H9 (cell line): ENCODE data around the gene LHFPL6. TPM values are rescaled to one million over a fixed set of nuclear protein-coding genes. Genes with fewer than 3 reads are reported as not detected.

ENCODE experiments used
- DNase-seq: peaks from one replicate; pipeline ENCODE4 v3.0.0-alpha.2; 2017
- H2AFZ ChIP-seq: one replicate; pipeline ENCODE4 v1.6.1; 2013; ENCODE audit warnings: mild to moderate bottlenecking, low read length, control low read depth, moderate library complexity
- H2AK5ac ChIP-seq: 2 replicates; pipeline ENCODE4 v1.6.1; 2013; ENCODE audit warnings: low read length, control low read depth, mixed read lengths; ENCODE audit not compliant: insufficient read length
- H2BK120ac ChIP-seq: one replicate; pipeline ENCODE4 v1.6.1; 2013; ENCODE audit warnings: low read depth, mild to moderate bottlenecking, low read length, control low read depth, inconsistent platforms; ENCODE audit not compliant: poor library complexity, severe bottlenecking
- H2BK12ac ChIP-seq: 2 replicates; pipeline ENCODE4 v1.6.1; 2013; ENCODE audit warnings: low read length, control low read depth, mixed read lengths, low read depth; ENCODE audit not compliant: insufficient read length
- H2BK15ac ChIP-seq: 2 replicates; pipeline ENCODE4 v1.6.1; 2013; ENCODE audit warnings: low read depth, low read length, control low read depth
- H2BK20ac ChIP-seq: one replicate; pipeline ENCODE4 v1.6.1; 2013; ENCODE audit warnings: low read depth, mild to moderate bottlenecking, low read length, control low read depth, inconsistent platforms; ENCODE audit not compliant: poor library complexity, severe bottlenecking
- H2BK5ac ChIP-seq: 2 replicates; pipeline ENCODE4 v1.6.1; 2013; ENCODE audit warnings: low read length, control low read depth, mixed read lengths; ENCODE audit not compliant: insufficient read length
- H3K14ac ChIP-seq: 2 replicates; pipeline ENCODE4 v1.6.1; 2013; ENCODE audit warnings: low read length, control low read depth; ENCODE audit not compliant: insufficient read depth
- H3K18ac ChIP-seq: 2 replicates; pipeline ENCODE4 v1.6.1; 2013; ENCODE audit warnings: low read depth, mild to moderate bottlenecking, mixed read lengths, low read length, control low read depth; ENCODE audit not compliant: insufficient read length
- H3K23ac ChIP-seq: 2 replicates; pipeline ENCODE4 v1.6.1; 2013; ENCODE audit warnings: low read length, control low read depth, mixed read lengths, low read depth; ENCODE audit not compliant: insufficient read length
- H3K23me2 ChIP-seq: 2 replicates; pipeline ENCODE4 v1.6.1; 2013; ENCODE audit warnings: low read depth, mild to moderate bottlenecking, mixed read lengths, low read length, control low read depth; ENCODE audit not compliant: insufficient read length, poor library complexity, severe bottlenecking
- H3K27ac ChIP-seq: 2 replicates; pipeline ENCODE4 v1.5.1; 2013; ENCODE audit warnings: low read length, control low read depth, mixed read lengths, low read depth; ENCODE audit not compliant: insufficient read length
- H3K27me3 ChIP-seq: 2 replicates; pipeline ENCODE4 v1.6.1; 2013; ENCODE audit warnings: low read length, control low read depth, inconsistent platforms; ENCODE audit not compliant: insufficient read depth
- H3K4ac ChIP-seq: 2 replicates; pipeline ENCODE4 v1.6.1; 2013; ENCODE audit warnings: low read depth, mild to moderate bottlenecking, control low read depth, inconsistent platforms, low read length, moderate library complexity
- H3K4me1 ChIP-seq: 2 replicates; pipeline ENCODE4 v1.6.1; 2013; ENCODE audit warnings: low read length, control low read depth, inconsistent platforms; ENCODE audit not compliant: insufficient read depth
- H3K4me2 ChIP-seq: 2 replicates; pipeline ENCODE4 v1.6.1; 2013; ENCODE audit warnings: low read length, control low read depth, mixed read lengths; ENCODE audit not compliant: insufficient read length, insufficient read depth
- H3K56ac ChIP-seq: 2 replicates; pipeline ENCODE4 v1.6.1; 2013; ENCODE audit warnings: low read depth, mild to moderate bottlenecking, mixed read lengths, low read length, control low read depth; ENCODE audit not compliant: insufficient read length
- H3K79me1 ChIP-seq: 2 replicates; pipeline ENCODE4 v1.6.1; 2013; ENCODE audit warnings: low read depth, mild to moderate bottlenecking, moderate library complexity, low read length, control low read depth, inconsistent platforms; ENCODE audit not compliant: insufficient read depth, poor library complexity, severe bottlenecking
- H3K79me2 ChIP-seq: 2 replicates; pipeline ENCODE4 v1.6.1; 2013; ENCODE audit warnings: low read length, control low read depth, inconsistent platforms; ENCODE audit not compliant: insufficient read depth
- H3K9ac ChIP-seq: 2 replicates; pipeline ENCODE4 v1.6.1; 2013; ENCODE audit warnings: low read length, control low read depth, mixed read lengths; ENCODE audit not compliant: insufficient read length; ENCODE audit errors: extremely low read depth
- H3K9me3 ChIP-seq: one replicate; pipeline ENCODE4 v1.6.1; 2013; ENCODE audit warnings: low read depth, low read length, inconsistent platforms; ENCODE audit not compliant: control insufficient read depth
- H3T11ph ChIP-seq: one replicate; pipeline ENCODE4 v1.6.1; 2013; ENCODE audit warnings: mild to moderate bottlenecking, low read length, control low read depth, inconsistent platforms
- H4K20me1 ChIP-seq: one replicate; pipeline ENCODE4 v1.6.1; 2013; ENCODE audit not compliant: control insufficient read depth, insufficient read length, insufficient read depth
- H4K5ac ChIP-seq: 2 replicates; pipeline ENCODE4 v1.6.1; 2013; ENCODE audit warnings: low read depth, mild to moderate bottlenecking, mixed read lengths, low read length, control low read depth; ENCODE audit not compliant: insufficient read length
- H4K8ac ChIP-seq: replicated peaks from 2 replicates; pipeline ENCODE4 v1.6.1; 2013; ENCODE audit warnings: low read length, control low read depth, mixed read lengths, low read depth; ENCODE audit not compliant: insufficient read length
- H4K91ac ChIP-seq: 2 replicates; pipeline ENCODE4 v1.6.1; 2013; ENCODE audit warnings: low read depth, mild to moderate bottlenecking, moderate library complexity, mixed read lengths, low read length, control low read depth; ENCODE audit not compliant: insufficient read length
- H3K27ac Mint-ChIP-seq, 3 experiments: 2 replicates in 2 of 3; 3 replicates in 1 of 3; pipeline ENCODE4 v1.8.0; 2020 to 2021; ENCODE audit warnings: mixed read lengths in 3 of 3, mild to moderate bottlenecking in 1 of 3, moderate library complexity in 1 of 3
- H3K27me3 Mint-ChIP-seq: 2 replicates; pipeline ENCODE4 v1.8.0; 2021; ENCODE audit warnings: low read depth, mild to moderate bottlenecking, moderate library complexity, mixed read lengths
- H3K36me3 Mint-ChIP-seq, 3 experiments: 2 replicates in 2 of 3; 3 replicates in 1 of 3; pipeline ENCODE4 v1.8.0; 2020 to 2021; ENCODE audit warnings: low read depth in 3 of 3, mixed read lengths in 3 of 3; ENCODE audit not compliant: insufficient read depth in 1 of 3
- H3K4me1 Mint-ChIP-seq, 2 experiments: 2 replicates each; pipeline ENCODE4 v1.8.0; 2020; ENCODE audit warnings: mixed read lengths in 2 of 2
- H3K4me3 Mint-ChIP-seq, 2 experiments: 2 replicates in 1 of 2; 3 replicates in 1 of 2; pipeline ENCODE4 v1.8.0; 2020 to 2021; ENCODE audit warnings: mild to moderate bottlenecking in 2 of 2, mixed read lengths in 2 of 2, moderate library complexity in 1 of 2
- H3K9me3 Mint-ChIP-seq, 2 experiments: 2 replicates in 1 of 2; 3 replicates in 1 of 2; pipeline ENCODE4 v1.8.0; 2020; ENCODE audit warnings: mild to moderate bottlenecking in 2 of 2, mixed read lengths in 2 of 2, moderate library complexity in 1 of 2
- WGBS: extraction: QIAGEN DNeasy Blood & Tissue Kit; methylation state at CpG from one replicate; pipeline ENCODE4 v1.1.7; 2013; ENCODE audit warnings: missing lambda C conversion rate, low lambda C conversion rate, mixed read lengths; ENCODE audit not compliant: insufficient read length; ENCODE audit errors: extremely low coverage; 5-methylcytosine and 5-hydroxymethylcytosine counted together
- total RNA-seq: library from RNA; stranded (reverse); gene quantifications from 2 replicates; pipeline ENCODE4 v1.2.1, GENCODE V29; 2021
- TF ChIP-seq, protein P1 (sequence below): fragments of 200-600 bp; sonication (generic); conservative IDR thresholded peaks from 3 replicates; pipeline ENCODE4 v1.8.0; 2021; ENCODE audit warnings: antibody characterized with exemption, mild to moderate bottlenecking

Gene LHFPL6
- total RNA-seq, 1 experiment from 2014 or later: 3.5 TPM

DNA sequence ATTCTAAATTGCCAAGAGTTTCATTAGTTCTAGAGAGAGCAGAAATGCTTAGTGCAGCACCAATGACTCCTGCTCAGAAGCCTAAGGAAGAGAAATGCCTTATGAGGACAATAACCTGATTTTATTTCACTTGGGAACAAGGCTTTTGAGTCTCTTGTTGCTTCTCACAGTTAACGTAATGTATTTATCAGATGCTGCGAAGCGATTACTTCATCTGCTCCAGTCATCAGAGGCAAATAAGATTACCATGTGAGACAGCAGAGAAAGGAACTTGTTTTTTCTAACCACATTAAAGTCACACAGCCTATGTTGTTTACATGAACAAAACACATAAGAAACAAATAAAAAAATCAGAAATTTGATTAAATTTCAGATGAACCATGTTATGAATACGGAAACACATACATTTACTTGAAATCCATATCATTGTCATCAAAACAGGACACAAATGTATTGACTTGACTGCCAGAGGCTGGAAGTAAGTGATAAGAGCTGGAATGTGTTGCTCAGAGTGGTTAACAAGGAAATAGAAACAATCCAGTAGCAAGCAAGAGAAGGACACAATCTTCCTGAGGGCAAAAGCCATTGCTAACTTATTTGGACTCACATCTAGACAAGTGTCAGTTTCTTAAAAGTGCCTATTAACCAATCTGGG, 147.3 kb downstream of the LHFPL6 start:
- Histone ChIP-seq H2AFZ (no peak overlapping the region), H3K4ac (no peak overlapping the region), H3K18ac (no peak overlapping the region), H3K79me1 (no peaks in the 10 kb centered on the region), H3K4me2 (no peak overlapping the region), H4K8ac (no peak overlapping the region), H3K4me1 (no peaks in the 10 kb centered on the region), H3T11ph (no peak overlapping the region), H3K23me2 (no peaks in the 10 kb centered on the region), H2AK5ac (no peak overlapping the region), H4K91ac (no peak overlapping the region), H3K23ac (no peak overlapping the region), H2BK5ac (no peak overlapping the region), H3K27me3 (no peaks in the 10 kb centered on the region), H3K27ac (no peak overlapping the region), H3K14ac (no peak overlapping the region), H2BK15ac (no peak overlapping the region), H4K5ac (no peak overlapping the region), H3K9ac (no peak overlapping the region), H2BK12ac (no peak overlapping the region), H2BK120ac (no peak overlapping the region), H4K20me1 (no peaks in the 10 kb centered on the region), H3K79me2 (no peaks in the 10 kb centered on the region), H3K9me3 (no peaks in the 10 kb centered on the region), H2BK20ac (no peak overlapping the region), H3K56ac (no peak overlapping the region)
- Mint-ChIP-seq H3K9me3 (no peaks in the 10 kb centered on the region), H3K27ac (no peak overlapping the region), H3K36me3 (no peaks in the 10 kb centered on the region), H3K4me1 (peaks cover 11 to 12% of the 10 kb centered on the region in 2 experiments), H3K27me3 (no peaks in the 10 kb centered on the region), H3K4me3 (no peak overlapping the region)
- no CpG with 5 or more reads among the region's 4 CpGs for WGBS
- TF ChIP-seq, protein P1, sequence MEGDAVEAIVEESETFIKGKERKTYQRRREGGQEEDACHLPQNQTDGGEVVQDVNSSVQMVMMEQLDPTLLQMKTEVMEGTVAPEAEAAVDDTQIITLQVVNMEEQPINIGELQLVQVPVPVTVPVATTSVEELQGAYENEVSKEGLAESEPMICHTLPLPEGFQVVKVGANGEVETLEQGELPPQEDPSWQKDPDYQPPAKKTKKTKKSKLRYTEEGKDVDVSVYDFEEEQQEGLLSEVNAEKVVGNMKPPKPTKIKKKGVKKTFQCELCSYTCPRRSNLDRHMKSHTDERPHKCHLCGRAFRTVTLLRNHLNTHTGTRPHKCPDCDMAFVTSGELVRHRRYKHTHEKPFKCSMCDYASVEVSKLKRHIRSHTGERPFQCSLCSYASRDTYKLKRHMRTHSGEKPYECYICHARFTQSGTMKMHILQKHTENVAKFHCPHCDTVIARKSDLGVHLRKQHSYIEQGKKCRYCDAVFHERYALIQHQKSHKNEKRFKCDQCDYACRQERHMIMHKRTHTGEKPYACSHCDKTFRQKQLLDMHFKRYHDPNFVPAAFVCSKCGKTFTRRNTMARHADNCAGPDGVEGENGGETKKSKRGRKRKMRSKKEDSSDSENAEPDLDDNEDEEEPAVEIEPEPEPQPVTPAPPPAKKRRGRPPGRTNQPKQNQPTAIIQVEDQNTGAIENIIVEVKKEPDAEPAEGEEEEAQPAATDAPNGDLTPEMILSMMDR: no peak
- DNase-seq: no peak
